Measurements from ENCODE around the gene PDE2A. TPM values are rescaled to one million over a fixed set of nuclear protein-coding genes. Genes with fewer than 3 reads are reported as not detected.

PDE2A gene
- total RNA-seq, 1 experiment from 2014 or later, result 1.2 TPM

- DNase-seq (ENCODE audit: low read depth), result no peak
Measured at GRCh38 chr11:72552399-72552910, 121.8 kb downstream of the PDE2A start.

DNA sequence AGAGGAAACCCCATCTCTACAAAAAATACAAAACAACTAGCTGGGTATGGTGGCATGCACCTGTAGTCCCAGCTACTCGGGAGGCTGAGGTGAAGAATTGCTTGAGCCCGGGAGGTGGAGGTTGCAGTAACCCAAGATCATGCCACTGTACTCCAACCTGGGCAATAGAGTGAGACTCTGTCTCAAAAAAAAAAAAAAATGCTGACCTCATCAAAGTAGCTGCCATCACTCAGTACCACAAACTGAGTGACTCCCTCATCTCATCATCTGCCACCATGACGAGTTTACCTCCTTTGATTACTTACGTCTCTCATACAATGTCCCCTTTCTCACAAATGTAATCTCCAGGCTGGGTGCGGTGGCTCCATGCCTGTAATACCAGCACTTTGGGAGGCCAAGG, 122.7 kb downstream of the PDE2A start:
- no peak for DNase-seq (ENCODE audit: low read depth)

DNA sequence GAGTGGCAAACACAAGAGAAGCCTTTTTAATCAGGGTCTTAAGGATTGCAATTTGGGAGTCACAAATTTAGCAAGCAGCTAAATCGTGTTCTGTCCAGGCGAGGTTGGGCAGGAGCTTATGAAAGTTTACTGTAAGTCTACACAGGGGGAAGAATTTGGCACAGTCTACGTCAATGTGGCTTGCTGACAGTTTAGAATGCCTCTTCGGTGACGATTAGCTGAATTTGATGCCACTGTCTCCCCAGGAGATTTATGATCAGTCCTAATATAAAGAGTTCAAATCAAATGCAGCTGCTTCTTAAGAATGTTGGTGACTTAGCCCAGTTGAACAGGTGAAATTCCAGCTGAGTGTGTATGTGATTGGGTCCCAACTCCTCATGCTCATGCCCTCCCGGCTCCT, 125.8 kb downstream of the PDE2A start:
- DNase-seq (ENCODE audit: low read depth), result peak; percentile 18

DNA sequence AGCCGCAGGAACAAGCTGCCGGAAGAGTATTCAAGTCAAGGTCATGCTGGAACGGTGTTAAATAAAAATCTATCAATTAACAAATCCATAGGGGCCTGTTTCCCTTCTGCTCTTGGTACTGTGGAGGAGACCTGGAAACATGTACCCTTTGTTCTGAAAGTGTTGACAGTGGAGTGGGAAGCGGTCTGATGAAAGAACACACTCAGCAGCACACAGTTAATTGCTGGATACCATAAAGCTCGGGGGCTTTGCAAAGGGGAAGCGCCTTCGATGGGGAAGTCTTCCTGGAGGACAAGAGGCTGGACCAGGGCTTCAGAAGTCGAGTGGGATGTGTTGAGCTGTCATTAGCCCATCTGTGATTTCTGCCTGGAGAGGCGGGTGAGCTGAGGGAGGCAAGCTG, 127.4 kb downstream of the PDE2A start:
- DNase-seq (ENCODE audit: low read depth), result no peak

DNA sequence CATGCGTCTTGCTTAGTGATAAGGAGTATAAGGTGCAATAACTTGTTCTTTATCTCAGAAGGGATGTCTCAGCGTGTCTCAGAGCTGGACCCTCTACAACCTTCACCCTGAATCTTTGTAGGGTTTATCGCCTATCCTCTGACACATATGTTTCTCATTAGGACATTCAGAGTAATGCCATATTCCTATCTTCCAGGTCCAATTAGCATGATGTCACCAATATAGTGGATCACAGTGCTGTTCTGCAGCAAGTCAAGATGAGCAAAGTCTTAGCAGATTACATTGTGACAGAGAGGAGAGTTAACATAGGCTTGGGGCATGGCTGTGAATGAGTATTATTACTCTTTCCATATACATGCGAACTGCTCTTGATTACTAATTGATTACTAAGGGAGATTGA, 129.6 kb downstream of the PDE2A start:
- no peak for DNase-seq (ENCODE audit: low read depth)

- DNase-seq (ENCODE audit: low read depth), result no peak
Measured at GRCh38 chr11:72543849-72544542, 130.2 kb downstream of the PDE2A start.

DNA sequence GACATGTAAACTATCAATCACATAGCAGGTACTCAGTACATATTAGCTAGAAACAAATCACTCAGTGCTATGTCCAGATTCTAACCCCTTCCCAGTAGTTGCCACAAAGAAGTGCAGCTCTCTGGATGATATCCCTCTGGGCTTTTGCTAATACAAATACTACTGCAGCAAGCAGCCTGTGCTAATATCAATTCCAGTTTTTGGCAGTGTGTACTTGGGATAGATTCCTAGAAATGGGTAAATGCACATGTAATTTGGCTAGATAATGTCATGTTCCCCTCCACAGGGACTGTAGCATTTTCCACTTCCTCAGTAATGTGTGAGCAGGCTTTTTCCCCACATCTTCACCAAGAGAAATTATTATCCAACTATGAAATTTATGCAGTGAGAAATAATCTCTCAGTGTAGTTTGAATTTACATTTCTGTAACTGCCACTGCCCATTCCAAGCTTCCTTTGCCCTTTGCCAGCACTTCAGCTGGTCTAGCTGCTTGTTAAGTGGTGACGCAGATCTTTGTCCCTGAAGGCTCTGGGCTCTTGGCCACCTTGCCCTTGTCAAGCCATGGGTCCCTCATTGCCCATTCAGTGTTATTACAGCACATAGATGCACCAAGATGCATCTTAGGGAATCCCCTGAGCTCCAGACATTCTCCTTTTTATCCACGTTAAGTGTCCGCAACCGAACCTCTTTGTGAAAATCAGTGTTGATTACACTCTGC, 132.8 kb downstream of the PDE2A start:
- no peak for DNase-seq (ENCODE audit: low read depth)

- no peak for DNase-seq (ENCODE audit: low read depth)
Measured at GRCh38 chr11:72537051-72537450, 137.2 kb downstream of the PDE2A start.

GRCh38 chr11:72535194-72535547, 139.1 kb downstream of the PDE2A start:
- no peak for DNase-seq (ENCODE audit: low read depth)

DNA sequence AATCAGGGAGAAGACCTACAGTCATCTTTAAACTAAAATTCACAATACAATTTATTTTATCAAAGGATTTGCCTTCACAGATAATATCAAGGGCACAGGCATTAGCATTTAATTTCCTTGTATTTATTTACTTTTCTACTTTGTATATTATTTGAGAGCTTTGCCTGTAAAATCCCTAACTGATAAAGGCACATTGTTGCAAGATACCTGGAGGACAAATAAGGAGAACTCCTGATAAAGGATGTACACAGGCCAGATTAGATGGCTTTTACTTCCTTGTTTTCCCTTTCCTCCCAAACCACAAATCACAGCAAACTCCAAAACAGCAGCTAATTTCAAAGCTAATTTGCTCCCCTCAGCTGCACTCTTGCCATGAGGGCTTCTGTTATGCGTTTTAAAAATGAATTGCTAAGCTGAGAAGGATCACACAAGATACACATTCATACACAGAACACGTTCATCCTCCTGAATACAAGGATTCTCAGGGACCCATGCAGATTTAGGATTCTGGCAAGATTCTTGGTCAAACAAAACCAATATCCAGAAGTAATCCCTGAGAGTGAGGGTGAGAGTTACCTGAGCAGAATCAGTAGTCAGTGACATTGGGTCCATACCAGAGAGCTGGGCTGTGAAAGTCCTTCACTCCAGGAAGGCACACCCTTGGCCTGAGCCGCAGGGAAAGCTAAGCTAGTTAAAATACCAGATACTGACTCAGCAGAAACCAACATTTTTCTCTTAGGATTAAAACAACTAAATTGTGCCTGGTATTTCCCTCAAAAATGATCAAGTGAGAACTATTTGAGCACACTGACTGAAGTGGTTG, 139.6 kb downstream of the PDE2A start:
- peak; percentile 9 for DNase-seq (ENCODE audit: low read depth)

DNA sequence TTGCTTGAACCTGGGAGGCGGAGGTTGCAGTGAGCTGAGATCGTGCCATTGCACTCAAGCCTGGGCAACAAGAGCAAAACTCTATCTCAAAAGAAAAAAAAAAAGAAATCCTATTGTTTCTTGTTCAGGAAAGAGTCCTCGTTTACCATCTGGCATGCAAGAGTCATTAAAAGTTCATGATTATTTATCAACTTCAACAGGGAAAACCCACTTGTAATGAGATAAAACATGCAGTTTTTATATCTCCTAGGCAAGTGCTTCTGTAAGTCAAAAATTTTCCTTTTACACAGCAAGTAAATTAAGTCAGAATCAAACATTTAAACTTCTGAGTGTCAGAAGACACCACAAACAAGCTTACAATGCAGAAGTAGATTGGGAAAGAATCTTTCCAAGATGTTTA, 145.2 kb downstream of the PDE2A start:
- no peak for DNase-seq (ENCODE audit: low read depth)

DNA sequence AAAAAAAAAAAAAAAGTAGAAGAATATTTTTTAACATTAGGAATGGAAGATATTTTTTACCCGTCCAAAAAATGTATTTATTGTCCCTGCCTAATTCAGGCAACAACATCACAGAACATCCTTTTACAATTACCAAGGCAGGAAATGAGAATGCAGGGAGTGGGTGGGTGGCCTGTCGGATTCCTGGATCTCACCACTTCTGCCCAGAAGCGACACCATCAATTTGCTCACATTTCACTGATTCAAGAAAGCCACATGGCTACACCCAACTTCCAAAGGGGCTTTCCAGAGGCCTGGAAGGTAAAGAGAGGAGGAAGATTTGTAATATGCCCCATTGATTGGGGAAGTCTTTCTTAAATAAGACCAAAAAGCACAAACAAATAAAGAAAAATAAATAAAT, 146.1 kb downstream of the PDE2A start:
- no peak for DNase-seq (ENCODE audit: low read depth)

Other genes starting within 250 kb of the PDE2A start
- gene CLPB, start 239.9 kb downstream of the PDE2A start, total RNA-seq (2014; rRNA removed; shearing (Covaris generic)), result 29.6 and 42.7 TPM in 2 replicates
- gene ARAP1, start 78.0 kb upstream of the PDE2A start, total RNA-seq (2014; rRNA removed; shearing (Covaris generic)), result 17.7 and 44.7 TPM in 2 replicates
- gene STARD10, start 119.6 kb upstream of the PDE2A start, total RNA-seq (2014; rRNA removed; shearing (Covaris generic)), result 17.7 and 28.7 TPM in 2 replicates
- gene ATG16L2, start 140.0 kb upstream of the PDE2A start, total RNA-seq (2014; rRNA removed; shearing (Covaris generic)), result 2.1 and 3.5 TPM in 2 replicates

Data from M059J (cell line).